Measurements from ENCODE around the gene VKORC1.

VKORC1 gene

DNA sequence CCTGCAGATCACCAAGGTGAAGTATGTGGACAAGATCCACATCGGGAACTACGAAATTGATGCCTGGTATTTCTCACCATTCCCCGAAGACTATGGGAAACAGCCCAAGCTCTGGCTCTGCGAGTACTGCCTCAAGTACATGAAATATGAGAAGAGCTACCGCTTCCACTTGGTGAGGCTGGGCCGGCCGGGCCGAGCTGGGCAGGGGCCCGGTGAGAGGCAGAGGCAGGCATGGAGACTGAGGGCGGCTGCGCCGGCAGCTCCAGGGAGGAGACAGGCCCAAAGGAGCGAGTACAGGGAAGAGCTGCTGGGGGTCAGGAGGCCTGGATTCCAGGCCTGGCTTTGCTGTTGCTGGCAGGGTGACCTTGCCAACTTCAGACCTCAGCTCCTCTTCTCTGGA is 32.6 kb upstream of the VKORC1 start:
- no peak overlapping the region for H3K4me3 ChIP-seq (ENCODE audit: low read depth, low read length)
- no peaks in the 10 kb centered on the region for H3K9me3 ChIP-seq (ENCODE audit: control insufficient read depth, insufficient read depth, low read length)
- peaks cover 41% of the 10 kb centered on the region for H3K36me3 ChIP-seq (ENCODE audit: control insufficient read depth, insufficient read depth, low read length)
- H3K4me1 ChIP-seq (ENCODE audit: control insufficient read depth, insufficient read depth, low read length), result no peaks in the 10 kb centered on the region
- no peak overlapping the region for H3K9ac ChIP-seq (ENCODE audit: low read depth, low read length)
- H3K27me3 ChIP-seq (ENCODE audit: control insufficient read depth, insufficient read depth, low read length), result no peaks in the 10 kb centered on the region

- H3K27me3 ChIP-seq (ENCODE audit: control insufficient read depth, insufficient read depth, low read length), result no peaks in the 10 kb centered on the region
- H3K9me3 ChIP-seq (ENCODE audit: control insufficient read depth, insufficient read depth, low read length), result no peaks in the 10 kb centered on the region
- H3K36me3 ChIP-seq (ENCODE audit: control insufficient read depth, insufficient read depth, low read length), result peaks cover 30% of the 10 kb centered on the region
- no peaks in the 10 kb centered on the region for H3K4me1 ChIP-seq (ENCODE audit: control insufficient read depth, insufficient read depth, low read length)
- no peak overlapping the region for H3K4me3 ChIP-seq (ENCODE audit: low read depth, low read length)
- no peak overlapping the region for H3K9ac ChIP-seq (ENCODE audit: low read depth, low read length)
Observed at GRCh38 chr16:31125844-31126243, 31.2 kb upstream of the VKORC1 start.

GRCh38 chr16:31120129-31120528 is 25.5 kb upstream of the VKORC1 start:
- Histone ChIP-seq H3K4me3 (ENCODE audit: low read depth, low read length) (no peak overlapping the region), H3K4me1 (ENCODE audit: control insufficient read depth, insufficient read depth, low read length) (no peaks in the 10 kb centered on the region), H3K27me3 (ENCODE audit: control insufficient read depth, insufficient read depth, low read length) (no peaks in the 10 kb centered on the region), H3K9me3 (ENCODE audit: control insufficient read depth, insufficient read depth, low read length) (no peaks in the 10 kb centered on the region), H3K9ac (ENCODE audit: low read depth, low read length) (no peak overlapping the region), H3K36me3 (ENCODE audit: control insufficient read depth, insufficient read depth, low read length) (peaks cover 12% of the 10 kb centered on the region)

- peaks cover 12% of the 10 kb centered on the region for H3K36me3 ChIP-seq (ENCODE audit: control insufficient read depth, insufficient read depth, low read length)
- no peaks in the 10 kb centered on the region for H3K27me3 ChIP-seq (ENCODE audit: control insufficient read depth, insufficient read depth, low read length)
- no peaks in the 10 kb centered on the region for H3K9me3 ChIP-seq (ENCODE audit: control insufficient read depth, insufficient read depth, low read length)
- H3K9ac ChIP-seq (ENCODE audit: low read depth, low read length), result peak overlapping the region; percentile 67
- no peaks in the 10 kb centered on the region for H3K4me1 ChIP-seq (ENCODE audit: control insufficient read depth, insufficient read depth, low read length)
- H3K4me3 ChIP-seq (ENCODE audit: low read depth, low read length), result peak overlapping the region; percentile 82
Observed at GRCh38 chr16:31118223-31119155, 23.9 kb upstream of the VKORC1 start.

DNA sequence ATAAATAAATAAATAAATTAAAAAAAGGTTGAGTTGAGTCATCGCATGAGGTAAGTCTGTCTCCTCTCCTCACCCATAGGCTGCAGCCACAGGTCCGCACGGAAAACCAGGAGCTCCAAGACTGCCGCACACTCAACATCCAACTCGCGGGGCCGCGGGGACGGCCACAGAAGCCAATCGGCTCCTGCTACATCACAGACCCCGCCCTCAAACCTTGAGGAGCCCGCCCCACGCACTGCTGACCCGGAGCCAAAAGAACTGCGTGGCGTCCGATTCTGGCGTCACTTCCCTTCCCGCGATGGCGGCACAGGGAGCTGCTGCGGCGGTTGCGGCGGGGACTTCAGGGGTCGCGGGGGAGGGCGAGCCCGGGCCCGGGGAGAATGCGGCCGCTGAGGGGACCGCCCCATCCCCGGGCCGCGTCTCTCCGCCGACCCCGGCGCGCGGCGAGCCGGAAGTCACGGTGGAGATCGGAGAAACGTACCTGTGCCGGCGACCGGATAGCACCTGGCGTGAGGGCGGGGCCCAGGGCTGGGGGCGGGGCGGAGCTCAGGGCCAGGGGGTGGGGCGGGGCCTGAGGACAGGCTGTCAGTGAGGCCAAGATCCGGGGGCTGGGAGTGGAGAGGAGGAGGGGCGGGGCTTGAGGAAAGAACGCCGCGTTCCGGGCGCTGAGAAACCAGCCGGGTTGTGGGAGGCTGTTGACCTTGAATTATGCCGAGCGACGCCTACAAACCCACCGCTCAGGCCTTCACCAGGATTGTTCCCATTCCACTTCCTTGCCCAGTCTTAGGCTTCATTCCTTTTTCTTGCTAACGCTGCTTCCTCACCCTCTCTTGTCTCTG is 23.0 kb upstream of the VKORC1 start, which contains the start of gene KAT8:
KAT8 (plus strand) TSS at position 281 of the 839 bp plus-strand sequence; CDS start at position 299, 18 bp downstream.
- Histone ChIP-seq H3K4me1 (ENCODE audit: control insufficient read depth, insufficient read depth, low read length) (no peaks in the 10 kb centered on the region), H3K27me3 (ENCODE audit: control insufficient read depth, insufficient read depth, low read length) (no peaks in the 10 kb centered on the region), H3K4me3 (ENCODE audit: low read depth, low read length) (peak within 1 kb of the TSS; percentile 82), H3K9me3 (ENCODE audit: control insufficient read depth, insufficient read depth, low read length) (no peaks in the 10 kb centered on the region), H3K9ac (ENCODE audit: low read depth, low read length) (peak within 1 kb of the TSS; percentile 67), H3K36me3 (ENCODE audit: control insufficient read depth, insufficient read depth, low read length) (peaks cover 12% of the 10 kb centered on the region)

GRCh38 chr16:31114468-31114867 is 19.9 kb upstream of the VKORC1 start:
- Histone ChIP-seq H3K9me3 (ENCODE audit: control insufficient read depth, insufficient read depth, low read length) (no peaks in the 10 kb centered on the region), H3K27me3 (ENCODE audit: control insufficient read depth, insufficient read depth, low read length) (no peaks in the 10 kb centered on the region), H3K4me1 (ENCODE audit: control insufficient read depth, insufficient read depth, low read length) (no peaks in the 10 kb centered on the region), H3K9ac (ENCODE audit: low read depth, low read length) (no peak overlapping the region), H3K36me3 (ENCODE audit: control insufficient read depth, insufficient read depth, low read length) (peaks cover 22% of the 10 kb centered on the region), H3K4me3 (ENCODE audit: low read depth, low read length) (no peak overlapping the region)

DNA sequence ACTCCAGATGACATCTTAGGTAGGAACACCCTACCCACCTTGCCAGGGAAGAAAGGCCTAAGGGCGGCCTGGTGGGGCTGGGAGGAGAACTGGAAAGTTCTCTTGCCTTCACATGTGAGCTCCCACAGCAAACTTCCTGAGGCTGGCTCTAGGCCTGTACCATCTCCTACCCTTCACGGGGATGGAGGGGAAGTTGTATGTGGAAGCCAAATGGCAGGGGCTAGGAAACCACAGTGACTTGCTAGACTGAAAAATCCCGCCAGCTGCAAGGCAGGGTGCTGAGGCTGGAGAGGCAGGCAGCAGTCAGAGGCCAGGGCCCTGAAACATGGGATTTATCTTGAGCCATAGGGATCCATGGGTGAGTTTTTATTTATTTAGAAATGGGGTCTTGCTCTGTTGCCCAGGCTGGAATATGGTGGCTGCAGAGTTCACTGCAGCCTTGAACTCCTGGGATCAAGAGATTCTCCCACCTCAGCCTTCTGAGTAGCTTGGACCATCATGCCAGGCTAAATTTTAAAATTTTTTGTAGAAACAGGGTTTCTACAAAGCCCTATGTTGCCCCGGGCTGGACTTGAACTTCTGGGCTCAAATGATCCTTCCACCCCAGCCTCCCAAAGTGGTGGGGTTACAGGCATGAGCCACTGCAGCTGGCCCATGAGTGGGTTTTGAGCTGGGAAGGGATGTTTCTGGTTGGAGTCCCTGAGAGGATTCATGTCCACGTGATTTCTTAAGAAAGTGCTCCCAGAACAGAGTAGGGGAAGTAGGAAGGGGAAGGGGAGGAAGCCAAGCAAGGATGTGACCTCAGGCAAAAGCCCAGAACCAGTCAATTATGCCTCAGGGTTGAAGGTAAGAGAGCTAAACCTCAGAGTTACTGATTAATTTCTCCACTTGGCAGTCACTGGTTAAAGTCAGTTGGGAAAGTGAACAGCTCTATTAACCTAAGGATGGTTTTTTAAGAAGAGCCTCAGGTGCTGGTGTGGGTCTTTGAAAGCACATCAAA is 18.8 kb upstream of the VKORC1 start:
- Histone ChIP-seq H3K27me3 (ENCODE audit: control insufficient read depth, insufficient read depth, low read length) (peaks cover 2% of the 10 kb centered on the region), H3K9me3 (ENCODE audit: control insufficient read depth, insufficient read depth, low read length) (no peaks in the 10 kb centered on the region), H3K4me3 (ENCODE audit: low read depth, low read length) (no peak overlapping the region), H3K4me1 (ENCODE audit: control insufficient read depth, insufficient read depth, low read length) (no peaks in the 10 kb centered on the region), H3K36me3 (ENCODE audit: control insufficient read depth, insufficient read depth, low read length) (peaks cover 24% of the 10 kb centered on the region), H3K9ac (ENCODE audit: low read depth, low read length) (no peak overlapping the region)

DNA sequence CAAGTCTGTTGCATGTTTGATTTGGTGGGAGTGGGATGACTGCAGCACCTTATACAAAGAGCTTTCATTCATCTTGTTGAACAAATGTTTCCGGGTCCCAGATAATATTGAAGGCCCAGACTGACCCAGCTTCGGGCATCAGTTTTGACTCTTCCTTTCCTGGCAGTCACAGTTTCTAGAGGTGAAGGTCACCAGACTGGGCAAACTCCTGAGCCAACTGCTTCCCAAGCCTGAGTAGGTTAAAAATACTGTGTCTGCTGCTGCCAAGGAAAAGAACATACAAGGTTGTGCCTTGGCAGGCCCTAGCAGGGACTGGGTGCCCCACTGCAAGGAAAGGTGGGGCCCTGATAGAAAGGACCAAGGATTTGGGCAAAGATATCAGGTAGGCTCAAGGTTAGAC is 18.1 kb upstream of the VKORC1 start:
- Histone ChIP-seq H3K9ac (ENCODE audit: low read depth, low read length) (no peak overlapping the region), H3K4me1 (ENCODE audit: control insufficient read depth, insufficient read depth, low read length) (no peaks in the 10 kb centered on the region), H3K36me3 (ENCODE audit: control insufficient read depth, insufficient read depth, low read length) (peaks cover 24% of the 10 kb centered on the region), H3K27me3 (ENCODE audit: control insufficient read depth, insufficient read depth, low read length) (peaks cover 2% of the 10 kb centered on the region), H3K4me3 (ENCODE audit: low read depth, low read length) (no peak overlapping the region), H3K9me3 (ENCODE audit: control insufficient read depth, insufficient read depth, low read length) (no peaks in the 10 kb centered on the region)

GRCh38 chr16:31111881-31112466 is 17.4 kb upstream of the VKORC1 start:
- H3K4me1 ChIP-seq (ENCODE audit: control insufficient read depth, insufficient read depth, low read length), result no peaks in the 10 kb centered on the region
- H3K36me3 ChIP-seq (ENCODE audit: control insufficient read depth, insufficient read depth, low read length), result peaks cover 24% of the 10 kb centered on the region
- no peak overlapping the region for H3K4me3 ChIP-seq (ENCODE audit: low read depth, low read length)
- H3K27me3 ChIP-seq (ENCODE audit: control insufficient read depth, insufficient read depth, low read length), result peaks cover 2% of the 10 kb centered on the region
- no peaks in the 10 kb centered on the region for H3K9me3 ChIP-seq (ENCODE audit: control insufficient read depth, insufficient read depth, low read length)
- no peak overlapping the region for H3K9ac ChIP-seq (ENCODE audit: low read depth, low read length)

DNA sequence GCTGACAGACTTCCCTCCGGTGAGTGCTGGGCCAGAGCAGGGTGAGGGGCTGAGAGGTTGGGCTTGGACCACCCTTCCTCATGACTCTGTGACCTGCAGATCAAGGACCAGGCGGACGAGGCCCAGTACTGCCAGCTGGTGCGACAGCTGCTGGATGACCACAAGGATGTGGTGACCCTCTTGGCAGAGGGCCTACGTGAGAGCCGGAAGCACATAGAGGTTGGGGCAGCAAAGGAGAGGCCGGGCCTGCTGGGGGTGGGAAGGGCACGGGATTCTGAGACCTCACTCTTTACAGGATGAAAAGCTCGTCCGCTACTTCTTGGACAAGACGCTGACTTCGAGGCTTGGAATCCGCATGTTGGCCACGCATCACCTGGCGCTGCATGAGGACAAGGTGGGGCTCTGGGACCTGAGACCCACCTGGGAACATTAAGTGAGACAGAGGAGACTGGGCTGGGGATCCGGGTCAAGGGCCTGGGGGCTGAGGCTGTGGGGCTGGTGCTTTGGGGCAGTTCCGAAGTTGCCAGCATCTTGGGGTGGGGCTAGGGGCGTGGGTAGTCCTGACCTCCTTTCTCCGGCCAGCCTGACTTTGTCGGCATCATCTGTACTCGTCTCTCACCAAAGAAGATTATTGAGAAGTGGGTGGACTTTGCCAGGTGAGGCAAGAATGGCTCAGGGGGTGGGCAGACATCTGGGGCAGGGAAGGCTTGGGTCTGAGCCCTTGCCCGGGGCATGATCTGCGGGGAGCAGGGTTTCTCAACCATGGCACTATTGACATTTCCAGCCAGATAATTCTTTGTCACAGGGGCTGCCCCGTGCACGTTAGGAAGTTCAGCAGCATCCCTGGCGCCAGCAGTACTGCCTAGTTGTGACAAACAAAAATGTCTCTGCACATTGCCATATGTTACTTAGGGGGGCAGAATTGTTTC is 15.8 kb upstream of the VKORC1 start:
- Histone ChIP-seq H3K27me3 (ENCODE audit: control insufficient read depth, insufficient read depth, low read length) (peaks cover 2% of the 10 kb centered on the region), H3K9ac (ENCODE audit: low read depth, low read length) (no peak overlapping the region), H3K4me1 (ENCODE audit: control insufficient read depth, insufficient read depth, low read length) (no peaks in the 10 kb centered on the region), H3K4me3 (ENCODE audit: low read depth, low read length) (no peak overlapping the region), H3K9me3 (ENCODE audit: control insufficient read depth, insufficient read depth, low read length) (no peaks in the 10 kb centered on the region), H3K36me3 (ENCODE audit: control insufficient read depth, insufficient read depth, low read length) (peaks cover 24% of the 10 kb centered on the region)
